GM21786 (cell line): ENCODE measurements around the gene RBM26.

Experiments
- ATAC-seq: cut with Tn5 transposase; IDR thresholded peaks from one replicate; pipeline ENCODE4 v1.9.1; 2021; ENCODE audit not compliant: unreplicated experiment

RBM26 gene

DNA sequence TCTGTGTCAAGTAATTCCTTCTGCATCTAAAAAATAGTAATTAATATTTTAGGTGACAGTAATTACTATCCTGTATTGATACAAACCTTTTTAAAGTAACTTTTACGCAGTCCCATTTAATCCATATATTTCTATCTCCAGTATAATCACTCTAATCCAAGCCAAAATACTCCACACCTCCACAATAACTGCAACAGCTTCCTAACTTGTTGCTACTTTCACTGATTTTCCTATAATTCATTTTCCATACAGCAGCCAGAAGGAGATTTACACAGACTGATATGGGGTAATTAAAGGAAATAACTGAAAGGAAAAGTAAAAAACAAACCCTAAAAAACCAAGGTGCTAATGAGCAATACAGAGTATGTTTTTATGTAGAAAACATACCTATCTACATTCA is 64.9 kb downstream of the RBM26 start:
- ATAC-seq: no peak

DNA sequence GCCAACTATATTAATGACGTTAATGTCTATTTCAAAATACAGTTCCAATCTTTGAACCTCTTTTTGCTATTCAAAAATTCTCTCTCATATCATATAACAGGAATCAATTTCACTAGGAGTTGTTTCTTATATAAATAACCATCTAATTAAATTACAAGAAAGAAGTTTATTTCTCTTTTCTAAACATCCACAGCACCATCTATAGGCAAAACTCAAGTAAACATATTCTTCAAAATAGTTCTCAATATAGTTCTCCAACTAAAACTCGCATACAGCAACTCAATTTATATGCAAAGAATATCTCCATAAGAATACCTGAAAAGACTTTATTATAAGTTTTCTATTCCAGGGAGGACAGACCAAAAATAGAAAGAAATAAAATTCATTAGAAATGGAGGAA is 65.6 kb downstream of the RBM26 start:
- no peak for ATAC-seq

DNA sequence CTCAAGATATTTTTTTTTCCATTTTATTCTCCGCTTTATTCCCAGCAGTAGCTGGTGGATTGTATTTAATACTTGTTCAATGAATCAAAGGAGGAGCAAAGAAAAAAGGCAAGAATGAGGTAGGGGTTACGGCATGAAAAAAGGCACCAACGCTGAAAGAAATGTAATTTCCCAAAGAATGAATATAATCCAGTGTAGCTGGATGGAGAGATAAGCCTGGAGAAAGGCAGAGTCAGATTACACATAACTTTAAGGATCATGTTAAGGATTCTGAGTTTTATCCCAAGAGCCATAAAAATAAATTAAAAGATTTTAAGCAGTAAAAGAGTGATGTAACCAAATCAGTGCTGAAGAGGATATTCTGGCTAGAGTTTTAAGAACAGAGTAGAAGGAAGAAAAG is 67.7 kb downstream of the RBM26 start:
- ATAC-seq: no peak

DNA sequence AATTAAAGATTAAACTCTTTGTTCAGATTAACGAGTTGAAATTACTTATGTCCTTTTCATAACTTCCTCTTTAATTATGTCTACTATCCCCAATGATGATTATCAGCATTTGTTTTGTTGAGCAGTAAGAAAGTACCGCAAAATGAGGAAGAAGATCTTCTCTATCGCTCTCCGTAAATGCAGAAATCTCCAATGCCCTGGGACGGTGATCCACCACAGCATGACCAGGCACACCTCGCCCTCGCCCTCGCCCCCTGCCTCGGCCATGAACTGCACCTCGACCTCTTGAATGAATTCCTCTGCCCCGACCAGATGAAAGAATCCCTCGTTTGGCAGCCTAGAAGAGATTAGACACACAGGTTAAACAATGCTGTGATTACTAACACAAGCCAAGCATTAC is 69.1 kb downstream of the RBM26 start:
- ATAC-seq: no peak

DNA sequence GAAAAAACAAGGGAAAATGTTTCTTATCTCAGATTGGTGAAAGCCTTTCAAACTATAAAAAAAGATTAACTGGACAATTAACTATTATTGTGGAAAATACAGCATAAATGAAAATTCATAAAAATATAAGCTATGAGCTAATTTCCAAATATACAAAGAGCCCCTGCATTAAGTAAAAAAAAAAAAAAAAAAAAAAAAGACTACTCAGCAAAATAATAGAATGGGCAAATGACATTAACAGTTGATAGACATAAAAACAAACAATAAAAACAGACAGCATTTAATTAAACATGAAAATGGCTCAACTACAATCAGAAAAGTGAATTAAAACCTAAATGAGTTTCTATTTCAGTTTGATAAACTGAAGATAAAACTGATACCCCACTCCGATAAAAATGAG is 77.5 kb downstream of the RBM26 start:
- no peak for ATAC-seq

DNA sequence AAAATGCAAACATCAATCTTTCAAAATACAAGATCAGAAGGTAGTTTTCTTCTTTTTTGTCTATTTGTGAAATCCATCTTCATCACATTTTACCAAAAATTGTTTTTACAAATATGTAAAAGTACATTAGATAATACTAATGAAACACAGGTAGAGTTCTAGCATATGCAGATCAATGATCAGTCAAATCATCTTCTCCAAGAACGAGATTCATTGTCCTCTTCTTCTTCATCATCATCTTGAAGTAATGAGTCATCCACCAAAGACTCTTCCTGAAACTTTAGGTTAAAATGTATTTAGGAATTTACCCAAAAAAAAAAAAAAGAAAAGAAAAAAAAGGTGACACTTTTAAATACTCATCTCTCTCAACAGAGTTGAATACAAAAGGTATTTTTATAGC is 85.6 kb downstream of the RBM26 start:
- no peak for ATAC-seq

DNA sequence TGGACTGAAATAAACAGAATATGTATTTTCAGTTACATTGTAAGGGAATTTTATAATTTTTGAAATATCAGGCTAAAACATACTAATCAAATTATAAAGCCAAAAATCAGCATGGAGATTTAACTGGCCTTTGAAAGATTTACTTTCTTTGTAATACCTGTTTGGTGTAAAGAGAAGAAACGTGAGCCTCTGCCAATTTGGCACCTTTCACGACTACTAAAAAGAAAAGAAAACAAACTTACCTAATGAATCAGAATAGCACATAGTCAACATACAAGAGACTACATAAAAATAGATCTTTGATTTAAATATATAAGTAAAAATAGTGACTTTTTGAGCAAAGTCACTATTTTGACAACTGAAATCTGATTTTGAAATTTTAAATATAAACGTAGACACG is 87.4 kb downstream of the RBM26 start:
- no peak for ATAC-seq

DNA sequence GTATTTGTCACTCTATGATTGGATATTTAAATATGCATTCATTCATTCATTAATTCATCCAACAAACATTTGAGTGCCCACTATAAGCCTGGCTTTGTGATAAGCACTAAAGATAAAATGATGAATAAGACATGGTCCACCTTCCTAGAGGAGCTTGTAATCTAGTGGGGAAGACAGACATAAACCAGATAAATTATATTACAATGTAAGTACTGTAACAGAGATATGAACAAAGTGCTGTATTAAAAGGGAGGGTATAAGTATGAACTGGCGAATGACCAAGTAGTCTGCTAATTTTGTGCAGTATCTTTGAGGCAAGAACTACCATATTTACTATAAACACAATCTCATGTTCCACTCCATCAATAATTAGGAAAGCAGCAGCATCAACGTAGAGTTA is 88.2 kb downstream of the RBM26 start:
- no peak for ATAC-seq

DNA sequence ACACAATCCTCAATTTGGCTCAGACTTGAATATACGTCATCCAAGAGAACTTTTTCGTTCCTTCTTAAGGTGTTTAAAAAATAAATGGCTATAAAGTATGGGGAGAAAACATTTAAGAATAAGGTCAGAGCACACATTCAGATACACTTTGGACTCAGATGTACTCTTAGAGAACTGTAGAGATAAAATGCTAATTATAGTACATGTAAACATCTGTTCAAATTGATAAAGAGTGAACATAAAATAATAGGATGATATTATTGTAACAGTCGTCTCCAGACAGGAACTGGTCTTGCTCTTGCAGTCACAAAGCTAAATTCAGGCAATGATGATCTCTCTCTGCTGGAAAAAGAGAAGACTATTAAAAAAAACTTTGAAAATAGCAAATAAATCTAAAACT is 91.4 kb downstream of the RBM26 start:
- ATAC-seq: no peak

DNA sequence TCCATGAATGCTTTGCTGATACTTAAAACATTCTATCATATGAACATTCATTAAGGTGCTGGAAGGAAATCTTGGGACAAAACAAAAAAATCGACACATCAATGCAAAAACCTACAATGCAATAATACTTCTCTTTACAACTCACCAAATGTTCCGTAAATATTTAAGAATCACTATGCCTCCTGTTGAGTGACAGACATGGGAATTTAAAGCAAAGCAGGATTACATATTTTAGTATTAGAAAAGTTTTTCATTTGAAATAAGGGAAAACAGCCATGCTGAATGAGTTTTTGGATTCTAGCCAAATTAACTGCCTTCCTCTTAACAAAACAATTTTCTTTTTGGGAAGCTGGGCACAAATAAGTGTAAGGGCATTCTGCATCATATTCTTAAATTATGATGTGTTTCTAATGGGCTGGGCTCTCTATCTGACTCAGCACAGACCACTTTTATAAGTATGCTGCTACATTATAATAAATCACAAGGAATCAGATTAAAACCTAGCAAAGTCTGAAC is 93.7 kb downstream of the RBM26 start:
- no peak for ATAC-seq

DNA sequence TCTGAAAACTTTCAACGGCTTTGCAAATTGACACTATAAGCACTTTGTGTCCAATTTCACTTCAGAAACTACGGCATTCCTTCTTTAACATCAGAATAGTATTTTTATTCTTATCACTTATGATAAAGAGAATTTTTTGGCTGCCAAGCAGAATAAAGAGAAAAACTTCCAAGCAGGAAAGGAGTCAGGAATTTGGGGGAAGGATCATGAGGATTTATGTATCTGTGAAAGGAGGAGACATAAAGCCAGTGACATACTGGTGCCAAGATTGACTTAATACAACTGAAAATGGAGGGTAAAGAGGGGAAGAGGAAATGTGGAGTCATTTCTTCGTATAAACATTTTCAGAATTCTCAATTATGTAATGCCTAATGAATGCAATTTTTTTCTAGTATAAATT is 94.7 kb downstream of the RBM26 start:
- ATAC-seq: no peak

DNA sequence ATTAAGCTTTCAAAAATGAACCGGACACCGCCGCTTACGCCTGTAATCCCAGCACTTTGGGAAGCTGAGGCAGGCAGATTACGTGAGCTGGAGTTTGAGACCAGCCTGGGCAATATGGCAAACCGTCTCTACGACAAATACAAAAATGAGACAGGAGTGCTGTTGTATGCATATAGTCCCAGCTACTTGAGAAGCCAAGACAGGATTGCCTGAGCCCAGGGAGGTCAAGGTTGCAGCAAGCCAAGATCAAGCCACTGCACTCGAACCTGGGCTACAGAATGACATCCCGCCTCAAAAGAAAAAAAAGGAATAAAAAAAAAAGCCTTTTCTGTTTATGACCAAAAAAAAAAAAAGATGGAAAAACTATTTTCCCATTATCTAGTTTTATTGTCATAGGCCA is 96.4 kb downstream of the RBM26 start:
- no peak for ATAC-seq

DNA sequence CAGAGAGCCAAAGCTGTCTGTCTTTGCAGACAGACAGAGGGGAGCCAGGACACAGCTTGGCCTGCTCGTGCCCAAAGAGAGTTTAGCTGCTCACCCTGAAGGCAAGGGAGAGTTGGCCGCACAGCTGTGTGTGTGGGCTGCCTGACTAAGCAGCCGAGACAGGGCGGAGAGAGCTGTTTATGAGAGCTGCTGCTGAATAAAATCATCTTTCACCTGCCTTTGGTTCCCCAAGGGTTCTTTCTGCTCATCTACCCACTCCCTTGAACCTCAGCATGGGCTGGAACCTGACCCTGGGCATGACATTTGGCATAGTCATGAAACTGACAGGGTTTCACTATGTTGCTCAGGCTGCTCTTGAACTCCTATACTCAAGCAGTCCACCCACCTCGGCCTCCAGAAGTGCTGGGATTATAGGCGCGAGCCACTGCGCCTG is 98.2 kb downstream of the RBM26 start:
- ATAC-seq: no peak

DNA sequence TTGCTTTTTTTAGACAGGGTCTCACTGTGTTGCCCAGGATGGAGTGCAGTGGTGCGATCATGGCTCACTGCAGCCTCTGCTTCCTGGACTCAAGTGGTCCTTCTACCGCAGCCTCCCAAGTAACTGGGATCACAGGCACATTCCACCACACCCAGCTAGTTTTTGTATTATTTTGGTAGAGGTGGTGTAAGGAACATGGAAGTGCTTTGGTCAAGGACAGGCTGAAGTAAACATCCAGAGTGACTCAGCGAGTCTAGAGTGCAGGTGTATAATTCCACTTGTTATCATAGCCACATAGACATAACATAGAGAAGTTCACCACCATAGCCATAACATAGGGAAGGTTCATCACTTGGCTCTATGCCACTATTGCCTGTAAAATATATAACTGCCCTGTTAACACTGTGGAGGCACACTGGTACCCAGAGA is 98.6 kb downstream of the RBM26 start:
- no peak for ATAC-seq

DNA sequence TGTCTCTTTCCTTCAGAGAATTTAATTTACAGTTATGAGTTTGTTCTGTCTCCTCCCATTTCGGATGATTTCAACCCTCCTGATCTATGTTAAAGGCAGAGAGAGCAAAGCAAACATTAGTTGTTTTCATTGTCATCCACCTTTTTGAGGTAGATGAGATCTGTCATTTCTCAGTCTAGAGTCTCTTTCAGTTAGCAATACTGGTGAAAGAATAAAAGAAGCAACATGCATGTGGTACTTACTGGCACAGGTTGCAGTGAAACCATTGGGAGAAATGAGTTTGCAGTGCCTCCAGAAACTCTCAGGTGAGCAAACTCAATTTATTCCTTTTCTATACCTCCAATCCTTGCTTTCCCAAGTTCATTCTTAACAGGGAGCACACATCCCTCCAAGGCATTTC is 99.4 kb downstream of the RBM26 start:
- no peak for ATAC-seq

DNA sequence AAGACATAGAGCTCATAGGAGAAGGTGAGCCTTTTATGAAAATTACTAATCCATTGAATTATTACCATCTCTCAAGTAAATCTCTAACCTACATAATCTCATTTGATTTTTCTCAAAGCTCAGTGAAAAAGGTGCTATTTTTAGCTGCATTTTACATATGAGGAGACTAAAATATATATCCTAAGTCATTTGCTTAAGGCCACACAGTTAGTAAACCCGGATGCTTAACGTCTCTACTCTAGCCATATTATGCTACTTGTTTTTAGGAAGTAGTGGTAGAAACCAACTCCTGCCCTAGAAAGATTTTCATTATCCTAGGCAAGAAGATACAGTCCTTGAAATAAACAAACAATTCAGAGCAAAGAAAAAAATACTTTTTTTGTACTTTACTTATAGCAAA is 108.9 kb downstream of the RBM26 start:
- ATAC-seq: no peak

DNA sequence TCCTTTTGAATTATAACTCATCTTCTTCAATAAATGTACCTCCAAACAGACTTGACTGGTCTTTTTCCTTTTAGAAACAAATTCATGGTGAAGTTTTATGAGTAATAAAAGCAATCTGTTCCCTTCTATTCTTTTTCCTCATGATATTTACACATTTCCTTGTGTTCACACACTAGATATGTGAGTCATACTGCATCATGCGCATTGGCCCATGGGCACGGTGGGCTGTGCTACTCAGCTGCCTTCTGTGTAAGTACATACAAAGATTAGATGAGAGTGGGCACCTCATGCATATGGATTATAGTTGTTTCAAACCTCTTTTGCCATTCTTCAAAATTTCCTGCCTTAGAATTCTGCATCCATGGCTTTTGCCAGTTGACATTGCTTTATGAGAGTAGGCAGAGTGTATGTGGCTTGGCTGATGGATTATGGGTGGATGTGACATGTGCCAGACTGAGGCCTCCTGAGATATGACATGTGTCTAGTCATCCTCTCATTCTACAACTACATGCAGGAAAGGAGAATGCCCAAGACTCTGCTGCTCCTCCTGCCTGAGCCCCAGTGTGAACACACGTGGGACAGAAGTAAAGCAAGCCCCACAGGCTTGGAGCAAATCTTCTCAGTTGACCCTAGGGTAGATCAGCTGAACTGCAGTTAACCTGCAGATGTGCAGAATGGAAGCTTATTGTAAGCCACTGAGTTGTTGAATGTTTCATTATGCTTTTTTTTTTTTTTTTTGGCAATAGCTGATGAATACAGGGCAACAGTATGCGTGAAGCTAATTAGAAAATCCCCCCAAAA is 109.9 kb downstream of the RBM26 start:
- no peak for ATAC-seq

DNA sequence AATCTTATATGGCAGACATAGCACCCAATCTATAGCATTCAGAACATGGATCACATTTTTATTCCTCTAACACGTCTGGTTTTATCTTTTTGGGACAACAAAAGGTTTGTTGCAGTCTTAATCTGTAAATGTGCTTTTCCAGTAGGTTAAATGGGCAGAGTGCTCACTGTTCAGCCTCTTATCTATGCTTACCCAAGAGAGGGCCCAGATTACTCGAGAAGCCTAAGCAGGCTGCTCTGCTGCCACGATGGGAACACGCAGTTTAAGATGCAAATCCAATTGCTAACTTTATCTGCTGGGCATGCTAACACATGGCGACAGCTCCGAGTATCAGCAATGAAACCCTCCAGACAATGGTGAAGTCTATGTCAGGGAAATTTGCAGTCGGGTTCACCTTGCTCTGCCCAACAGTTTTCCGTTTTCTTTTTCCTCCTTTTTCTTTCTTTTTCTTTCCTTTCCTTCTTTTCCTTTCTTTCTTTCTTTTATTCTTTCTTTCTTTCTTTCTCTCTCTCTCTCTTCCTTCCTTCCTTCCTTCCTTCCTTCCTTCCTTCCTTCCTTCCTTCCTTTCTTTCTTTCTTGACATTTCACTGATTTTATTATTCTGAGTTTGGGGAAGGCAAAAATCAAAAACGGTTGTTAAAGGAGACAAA is 115.3 kb downstream of the RBM26 start:
- ATAC-seq: no peak

DNA sequence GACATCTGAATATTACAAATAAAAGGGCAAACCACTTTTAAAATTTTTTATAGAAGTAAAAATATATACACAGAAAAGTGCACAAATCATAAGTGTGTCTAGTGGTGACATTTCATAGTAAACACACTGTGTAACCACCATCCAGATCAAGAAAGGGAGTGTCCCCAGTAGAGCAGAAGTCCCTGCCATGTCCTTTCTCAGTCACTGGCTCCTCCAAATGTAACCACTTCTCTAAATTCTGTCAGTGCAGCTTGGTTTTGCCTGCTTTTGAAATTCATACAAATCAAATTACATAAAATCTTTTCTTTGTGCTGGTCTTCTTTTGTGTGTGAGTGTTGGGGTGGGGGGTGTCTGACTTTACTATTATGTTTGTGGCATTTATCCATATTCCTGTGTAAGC is 116.5 kb downstream of the RBM26 start:
- no peak for ATAC-seq

DNA sequence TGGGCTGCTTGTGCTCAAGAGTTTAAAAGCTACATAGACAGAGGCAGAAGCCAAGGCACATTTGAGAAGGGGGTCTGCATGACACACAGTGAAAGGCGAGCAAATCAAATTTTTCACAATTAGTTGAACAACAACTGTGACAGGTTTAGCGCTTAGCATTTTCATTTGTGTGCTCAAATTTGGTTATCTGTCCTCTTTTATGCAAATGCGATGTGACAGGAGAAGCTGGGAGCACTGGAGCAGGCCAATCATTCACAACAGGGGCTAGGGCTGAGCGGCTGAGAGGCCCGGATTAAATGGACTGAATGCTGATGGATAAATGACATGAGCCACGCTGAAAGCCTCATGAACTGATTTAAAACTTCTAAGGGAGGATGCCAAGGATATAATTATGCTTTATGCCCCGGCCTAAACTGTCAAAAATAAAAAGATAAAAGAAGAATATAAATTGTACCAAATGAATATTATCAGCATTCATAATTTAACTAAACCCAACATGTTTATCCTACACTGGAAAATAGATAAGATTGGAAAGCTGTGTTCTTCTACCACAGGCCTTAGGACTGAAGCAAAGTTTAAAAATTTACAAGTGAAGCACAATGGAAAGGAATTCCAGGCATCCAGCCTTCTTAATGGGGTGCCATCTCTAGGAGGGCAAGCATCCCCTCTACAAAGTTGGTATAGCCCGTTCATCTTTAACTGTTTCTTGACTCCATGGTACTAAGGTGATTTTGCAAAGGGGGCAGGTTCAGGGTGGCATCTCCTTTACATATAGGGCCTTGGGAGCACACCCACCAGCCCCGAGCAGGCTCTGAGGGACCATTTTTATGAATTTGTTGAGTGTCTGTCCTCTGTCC is 117.9 kb downstream of the RBM26 start:
- ATAC-seq: no peak

DNA sequence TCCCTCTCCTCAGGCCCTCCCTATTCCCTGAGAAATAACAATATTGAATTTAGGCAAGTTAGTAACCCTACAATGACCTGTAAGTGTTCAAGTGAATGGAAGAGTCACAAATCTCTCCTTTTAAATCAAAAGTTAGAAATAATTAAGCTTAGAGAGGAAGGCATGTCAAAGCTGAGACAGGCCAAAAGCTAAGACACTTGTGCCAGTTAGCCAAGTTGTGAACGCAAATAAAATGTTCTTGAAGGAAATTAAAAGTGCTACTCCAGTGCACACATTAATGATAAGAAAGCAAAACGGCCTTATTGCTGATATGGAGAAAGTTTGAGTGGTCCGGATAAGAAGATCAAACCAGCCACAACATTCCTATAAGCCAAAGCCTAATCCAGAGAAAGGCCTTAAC is 120.9 kb downstream of the RBM26 start:
- ATAC-seq: no peak

DNA sequence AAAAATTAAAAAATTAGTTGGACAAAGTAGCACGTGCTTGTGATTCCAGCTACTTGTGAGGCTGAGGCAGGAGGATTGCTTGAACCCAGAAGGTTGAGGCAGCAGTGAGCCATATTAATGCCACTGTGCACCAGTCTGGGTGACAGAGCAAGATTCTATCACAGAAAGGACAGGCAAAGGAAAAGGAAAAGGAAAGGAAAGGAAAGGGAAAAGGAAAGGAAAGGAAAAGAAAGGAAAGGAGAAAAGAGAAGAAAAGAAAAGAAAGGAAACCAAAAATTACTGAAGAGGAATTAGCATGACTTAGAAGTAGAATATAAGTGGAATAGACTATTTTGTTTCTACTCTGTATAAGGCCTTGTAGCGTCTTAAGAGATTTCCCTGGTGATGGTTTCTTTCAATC is 122.3 kb downstream of the RBM26 start:
- no peak for ATAC-seq
